ENCODE measurements around the gene C7orf57.

C7orf57 gene

GRCh38 chr7:48045195-48045765 lies 9.9 kb downstream of the C7orf57 start:
- TF ChIP-seq, protein P1, sequence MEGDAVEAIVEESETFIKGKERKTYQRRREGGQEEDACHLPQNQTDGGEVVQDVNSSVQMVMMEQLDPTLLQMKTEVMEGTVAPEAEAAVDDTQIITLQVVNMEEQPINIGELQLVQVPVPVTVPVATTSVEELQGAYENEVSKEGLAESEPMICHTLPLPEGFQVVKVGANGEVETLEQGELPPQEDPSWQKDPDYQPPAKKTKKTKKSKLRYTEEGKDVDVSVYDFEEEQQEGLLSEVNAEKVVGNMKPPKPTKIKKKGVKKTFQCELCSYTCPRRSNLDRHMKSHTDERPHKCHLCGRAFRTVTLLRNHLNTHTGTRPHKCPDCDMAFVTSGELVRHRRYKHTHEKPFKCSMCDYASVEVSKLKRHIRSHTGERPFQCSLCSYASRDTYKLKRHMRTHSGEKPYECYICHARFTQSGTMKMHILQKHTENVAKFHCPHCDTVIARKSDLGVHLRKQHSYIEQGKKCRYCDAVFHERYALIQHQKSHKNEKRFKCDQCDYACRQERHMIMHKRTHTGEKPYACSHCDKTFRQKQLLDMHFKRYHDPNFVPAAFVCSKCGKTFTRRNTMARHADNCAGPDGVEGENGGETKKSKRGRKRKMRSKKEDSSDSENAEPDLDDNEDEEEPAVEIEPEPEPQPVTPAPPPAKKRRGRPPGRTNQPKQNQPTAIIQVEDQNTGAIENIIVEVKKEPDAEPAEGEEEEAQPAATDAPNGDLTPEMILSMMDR (IDR thresholded peaks at IDR 0.05; ENCODE audit: extremely low read depth, missing control alignments), result no peak
- no peak for DNase-seq (ENCODE audit: low spot score)

- TF ChIP-seq, protein P1 (IDR thresholded peaks at IDR 0.05; ENCODE audit: extremely low read depth, missing control alignments), result no peak
- DNase-seq (ENCODE audit: low spot score), result no peak
Observed at GRCh38 chr7:48046458-48046857, 11.1 kb downstream of the C7orf57 start.

GRCh38 chr7:48048113-48048512 lies 12.8 kb downstream of the C7orf57 start:
- no peak for DNase-seq (ENCODE audit: low spot score)
- TF ChIP-seq, protein P1 (IDR thresholded peaks at IDR 0.05; ENCODE audit: extremely low read depth, missing control alignments), result no peak

- DNase-seq (ENCODE audit: low spot score), result no peak
- TF ChIP-seq, protein P1 (IDR thresholded peaks at IDR 0.05; ENCODE audit: extremely low read depth, missing control alignments), result no peak
Observed at GRCh38 chr7:48049850-48050249, 14.5 kb downstream of the C7orf57 start.

GRCh38 chr7:48052748-48053147 lies 17.4 kb downstream of the C7orf57 start:
- DNase-seq (ENCODE audit: low spot score), result no peak
- TF ChIP-seq, protein P1 (IDR thresholded peaks at IDR 0.05; ENCODE audit: extremely low read depth, missing control alignments), result no peak

DNA sequence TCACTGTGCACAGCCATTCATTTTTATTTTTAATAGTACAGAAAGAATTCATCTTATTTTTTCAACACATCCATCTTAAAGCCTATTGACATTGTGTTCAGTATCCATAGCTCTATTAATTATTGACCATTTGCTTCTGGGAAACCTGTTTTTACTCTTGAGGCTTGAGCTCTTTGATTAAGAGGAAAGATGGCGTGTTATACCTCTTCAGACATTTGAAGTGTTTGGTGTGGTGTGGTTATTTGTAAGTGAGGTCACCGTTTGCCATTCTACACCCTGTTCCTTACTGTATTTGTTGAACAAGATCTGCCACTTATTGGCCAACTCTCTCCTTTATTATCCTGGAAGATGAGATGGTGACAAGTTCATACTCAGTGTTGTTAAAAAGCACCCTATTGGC lies 18.4 kb downstream of the C7orf57 start:
- DNase-seq (ENCODE audit: low spot score), result no peak

GRCh38 chr7:48058990-48059389 lies 23.6 kb downstream of the C7orf57 start:
- TF ChIP-seq, protein P1 (IDR thresholded peaks at IDR 0.05; ENCODE audit: extremely low read depth, missing control alignments), result no peak
- no peak for DNase-seq (ENCODE audit: low spot score)

More for the DNA sequence above, 18.4 kb downstream of the C7orf57 start:
- TF ChIP-seq, protein P1 (IDR thresholded peaks at IDR 0.05; ENCODE audit: extremely low read depth, missing control alignments), result no peak

Measured in GM20000 (cell line).